CD4-positive, alpha-beta T cell (primary cell): ENCODE results near the gene MCRS1. TPM values are rescaled to one million over a fixed set of nuclear protein-coding genes. Genes with fewer than 3 reads are reported as not detected.

Experiments used
- ATAC-seq: fragments of 200-7000 bp; cut with Tn5 transposase; one replicate; pipeline ENCODE4 v1.10.0; 2022; ENCODE audit warnings: mild to moderate bottlenecking; ENCODE audit not compliant: poor library complexity
- CTCF ChIA-PET: fragments of 350-600 bp; sonication (Branson Sonifier 250); formaldehyde crosslinking; loops from one replicate; lab custom pipeline; 2021; ENCODE audit warnings: antibody characterized with exemption, inconsistent platforms; lab: Charles Lee
- POLR2A ChIA-PET: fragments of 350-600 bp; sonication (Branson Sonifier 250); formaldehyde crosslinking; loops from one replicate; lab custom pipeline; 2021; ENCODE audit warnings: antibody characterized with exemption, inconsistent platforms; lab: Charles Lee
- DNase-seq, 14 experiments: peaks; one replicate each; pipeline ENCODE4 v3.0.0-alpha.2; 2013 to 2020; ENCODE audit warnings: mixed read lengths in 2 of 14
- H3K27ac ChIP-seq, 2 donors: one replicate each; pipeline versions ENCODE4 v1.5.1 to v1.7.0; 2013; ENCODE audit warnings: low read length in 2 of 2, low read depth in 1 of 2, mild to moderate bottlenecking in 1 of 2
- H3K27me3 ChIP-seq, 2 experiments: 1 replicate in 1 of 2; 2 replicates in 1 of 2; pipeline versions ENCODE4 v1.6.1 to v1.7.0; 2013; ENCODE audit warnings: low read length in 2 of 2, control low read depth in 1 of 2, mild to moderate bottlenecking in 1 of 2, moderate library complexity in 1 of 2; ENCODE audit not compliant: insufficient read depth in 2 of 2, control insufficient read depth in 1 of 2
- H3K36me3 ChIP-seq: one replicate; pipeline ENCODE4 v1.6.1; 2013; ENCODE audit warnings: low read length, control low read depth; ENCODE audit not compliant: insufficient read depth
- H3K4me1 ChIP-seq: one replicate; pipeline ENCODE4 v1.6.1; 2013; ENCODE audit warnings: low read length, control low read depth; ENCODE audit not compliant: insufficient read depth
- H3K4me3 ChIP-seq: one replicate; pipeline ENCODE4 v1.5.1; 2013; ENCODE audit warnings: mild to moderate bottlenecking, low read length, moderate library complexity
- H3K9me3 ChIP-seq, 2 experiments: 1 replicate in 1 of 2; 2 replicates in 1 of 2; pipeline versions ENCODE4 v1.6.1 to v1.7.0; 2013; ENCODE audit warnings: low read length in 2 of 2, mild to moderate bottlenecking in 2 of 2, control low read depth in 1 of 2, moderate library complexity in 1 of 2; ENCODE audit not compliant: control insufficient read depth in 1 of 2, insufficient read depth in 1 of 2
- H3K27ac Mint-ChIP-seq: one replicate; pipeline ENCODE4 v1.8.0; 2020; ENCODE audit warnings: mixed read lengths
- H3K27me3 Mint-ChIP-seq: one replicate; pipeline ENCODE4 v1.8.0; 2021; ENCODE audit warnings: mixed read lengths
- H3K36me3 Mint-ChIP-seq: one replicate; pipeline ENCODE4 v1.8.0; 2021; ENCODE audit warnings: low read depth, mixed read lengths
- H3K4me1 Mint-ChIP-seq: one replicate; pipeline ENCODE4 v1.8.0; 2021; ENCODE audit warnings: low read depth, mixed read lengths
- H3K4me3 Mint-ChIP-seq: one replicate; pipeline ENCODE4 v1.8.0; 2020; ENCODE audit warnings: mild to moderate bottlenecking, mixed read lengths
- H3K9me3 Mint-ChIP-seq: one replicate; pipeline ENCODE4 v1.8.0; 2020; ENCODE audit warnings: mixed read lengths
- CTCF ChIP-seq: fragments of 200-600 bp; IDR thresholded peaks from one replicate; pipeline ENCODE4 v1.8.0; 2022; ENCODE audit warnings: antibody characterized with exemption, mild to moderate bottlenecking
- intact Hi-C, 2 experiments: fragments of 100-400 bp; cut with DNase I in 1 of 2; cut with micrococcal nuclease in 1 of 2; formaldehyde crosslinking; loops; one replicate each; pipeline versions ENCODE4 v1.15.1 to v1.9.0; 2023 to 2025; cut with DNase I, micrococcal nuclease
- total RNA-seq, 174 experiments: library from RNA in 2 of 174; stranded (reverse) in 2 of 174; gene quantifications; one replicate each; pipeline ENCODE4 v1.2.3 and lab custom pipeline; 2021 to 2026

The MCRS1 gene
- total RNA-seq, 2 experiments from 2014 or later: 49.0 to 56.4 TPM

DNA sequence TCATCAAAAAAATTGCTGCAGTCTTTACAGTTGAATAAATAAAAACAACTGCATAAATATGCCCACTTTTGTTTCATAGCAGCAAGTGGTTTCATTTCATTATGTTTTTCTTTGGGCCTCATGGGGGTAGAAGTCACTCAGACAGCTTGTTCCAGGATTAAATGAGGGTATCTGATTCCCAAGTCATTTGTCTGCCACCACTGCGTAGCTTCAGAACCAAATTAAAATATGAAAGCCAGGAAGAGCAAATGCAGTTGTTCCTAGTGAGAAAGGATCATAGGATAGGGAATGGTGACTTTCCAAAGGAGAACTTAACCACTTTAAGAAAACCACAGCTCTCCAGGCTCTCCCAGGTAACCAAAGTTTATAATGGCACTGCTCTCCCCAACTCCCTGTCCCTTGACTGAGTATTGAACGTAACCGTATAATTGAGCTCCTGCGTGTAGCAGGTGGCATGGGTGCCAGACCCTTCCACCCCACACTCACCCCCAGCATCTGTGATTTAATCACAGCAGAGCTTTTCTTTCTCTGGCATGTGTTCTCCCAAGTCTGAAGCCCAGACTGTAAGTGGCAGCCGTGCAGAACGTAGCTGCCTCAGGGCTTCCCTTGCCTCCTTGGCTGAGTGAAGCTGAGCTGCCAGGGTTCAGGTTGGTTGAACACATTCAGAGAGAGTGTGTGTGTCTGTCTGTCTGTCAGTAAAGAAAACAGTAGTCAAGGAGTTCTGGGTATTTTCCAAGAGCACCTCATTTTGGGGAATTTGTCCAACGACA lies 40.4 kb downstream of the MCRS1 start:
- H3K36me3 Mint-ChIP-seq: peaks cover 18% of the 10 kb centered on the region
- H3K4me3 Mint-ChIP-seq: no peak overlapping the region
- H3K27ac ChIP-seq: no peak overlapping the region
- no peak for TF ChIP-seq CTCF
- no peak for DNase-seq
- H3K4me1 ChIP-seq: no peaks in the 10 kb centered on the region
- ChIA-PET POLR2A (no interaction called here), CTCF (no interaction called here)
- H3K4me3 ChIP-seq: no peak overlapping the region
- ATAC-seq: no peak
- H3K9me3 ChIP-seq: no peaks in the 10 kb centered on the region
- H3K27ac Mint-ChIP-seq: no peak overlapping the region
- no peaks in the 10 kb centered on the region for H3K9me3 Mint-ChIP-seq
- no peaks in the 10 kb centered on the region for H3K27me3 ChIP-seq
- intact Hi-C loops: no loop called here
- no peaks in the 10 kb centered on the region for H3K4me1 Mint-ChIP-seq
- H3K27me3 Mint-ChIP-seq: no peaks in the 10 kb centered on the region
- peaks cover 18% of the 10 kb centered on the region for H3K36me3 ChIP-seq

DNA sequence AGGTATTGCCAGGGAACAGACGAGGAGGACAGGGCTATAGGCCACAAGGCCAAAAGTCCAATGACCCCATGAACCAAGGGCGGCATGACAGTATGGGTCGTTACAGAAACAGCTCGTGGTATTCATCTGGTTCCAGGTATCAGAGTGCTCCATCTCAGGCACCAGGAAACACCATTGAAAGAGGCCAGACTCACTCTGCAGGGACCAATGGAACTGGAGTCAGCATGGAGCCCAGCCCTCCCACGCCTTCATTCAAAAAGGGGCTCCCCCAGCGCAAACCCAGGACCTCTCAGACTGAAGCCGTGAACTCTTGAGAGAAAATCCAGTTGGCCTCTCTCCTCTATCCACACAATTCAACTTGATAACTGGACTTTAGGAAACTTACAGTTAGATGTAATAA lies 42.0 kb downstream of the MCRS1 start:
- ATAC-seq (no peak), DNase-seq (no peak)
- H3K9me3 Mint-ChIP-seq: no peaks in the 10 kb centered on the region
- no peak overlapping the region for H3K27ac ChIP-seq
- no peak overlapping the region for H3K4me3 ChIP-seq
- H3K27me3 ChIP-seq: no peaks in the 10 kb centered on the region
- ChIA-PET POLR2A (no interaction called here), CTCF (no interaction called here)
- no peaks in the 10 kb centered on the region for H3K27me3 Mint-ChIP-seq
- intact Hi-C loops: no loop called here
- no peak for TF ChIP-seq CTCF
- no peaks in the 10 kb centered on the region for H3K4me1 Mint-ChIP-seq
- H3K9me3 ChIP-seq: no peaks in the 10 kb centered on the region
- H3K36me3 Mint-ChIP-seq: peaks cover 20% of the 10 kb centered on the region
- no peaks in the 10 kb centered on the region for H3K4me1 ChIP-seq
- no peak overlapping the region for H3K4me3 Mint-ChIP-seq
- peaks cover 18% of the 10 kb centered on the region for H3K36me3 ChIP-seq
- no peak overlapping the region for H3K27ac Mint-ChIP-seq

DNA sequence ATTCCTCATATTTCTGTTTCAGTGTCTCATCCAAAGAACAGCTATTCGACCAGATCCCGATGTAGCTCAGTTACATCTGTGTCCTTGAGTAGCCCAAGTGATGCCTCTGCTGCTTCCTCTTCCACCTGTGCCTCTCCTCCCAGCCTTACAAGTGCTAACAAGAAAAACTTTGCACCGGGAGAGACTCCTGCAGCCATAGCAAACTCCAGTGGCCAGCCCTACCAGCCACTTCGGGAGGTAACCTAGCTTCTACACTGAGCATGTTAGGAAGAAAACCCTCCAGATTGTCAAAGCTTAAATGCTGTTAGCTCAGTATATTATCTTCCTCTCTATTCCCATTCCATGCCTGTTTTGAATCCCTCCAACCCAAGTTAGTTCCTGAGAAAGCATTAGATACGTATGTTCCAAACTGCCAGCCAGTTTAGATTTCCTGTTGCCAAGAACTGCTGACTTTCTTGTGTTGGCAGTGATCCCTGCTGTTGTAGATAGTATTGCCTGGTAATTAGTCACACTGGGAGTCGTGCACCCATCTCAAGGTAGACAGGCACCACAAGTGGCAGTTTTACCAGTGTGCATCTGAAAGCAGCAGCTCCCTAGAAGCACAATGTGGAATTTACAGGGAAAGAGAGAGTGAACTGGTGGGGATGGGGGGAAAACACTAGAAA lies 43.1 kb downstream of the MCRS1 start:
- H3K9me3 ChIP-seq: no peaks in the 10 kb centered on the region
- no peak for TF ChIP-seq CTCF
- no peaks in the 10 kb centered on the region for H3K27me3 Mint-ChIP-seq
- H3K27ac ChIP-seq: no peak overlapping the region
- ChIA-PET CTCF (interaction anchor here (1.2 kb wide), 1 partner anchor 11 kb away, joined by 4 read pairs; no protein-coding TSS in a partner anchor), POLR2A (no interaction called here)
- ATAC-seq (no peak), DNase-seq (no peak)
- H3K4me3 ChIP-seq: no peak overlapping the region
- H3K4me3 Mint-ChIP-seq: no peak overlapping the region
- no peaks in the 10 kb centered on the region for H3K9me3 Mint-ChIP-seq
- peaks cover 20% of the 10 kb centered on the region for H3K36me3 Mint-ChIP-seq
- peaks cover 18% of the 10 kb centered on the region for H3K36me3 ChIP-seq
- intact Hi-C loops: no loop called here
- H3K4me1 ChIP-seq: no peaks in the 10 kb centered on the region
- no peaks in the 10 kb centered on the region for H3K27me3 ChIP-seq
- no peak overlapping the region for H3K27ac Mint-ChIP-seq
- H3K4me1 Mint-ChIP-seq: no peaks in the 10 kb centered on the region
